Stomach (tissue), 9 donors: ENCODE results near the gene SPAG16. TPM values are rescaled to one million over a fixed set of nuclear protein-coding genes. Genes with fewer than 3 reads are reported as not detected.

Source experiments
- DNase-seq, 2 donors: peaks; one replicate each; pipeline versions ENCODE4 v3.0.0 to v3.0.0-alpha.2; 2013 to 2019
- H3K27ac ChIP-seq, 5 donors: fragments of 200-600 bp in 4 of 5; sonication (generic) in 4 of 5; one replicate each; pipeline ENCODE4 v1.5.1; 2013 to 2019; ENCODE audit warnings: mild to moderate bottlenecking in 1 of 5, moderate library complexity in 1 of 5
- H3K27me3 ChIP-seq, 3 donors: fragments of 200-600 bp; sonication (generic); one replicate each; pipeline ENCODE4 v1.5.1; 2017 to 2019; ENCODE audit warnings: mixed run types in 1 of 3
- H3K36me3 ChIP-seq, 4 donors: fragments of 200-600 bp; sonication (generic); 1 replicate in 3 of 4; 2 replicates in 1 of 4; pipeline ENCODE4 v1.5.1; 2016 to 2019
- H3K4me1 ChIP-seq, 4 donors: fragments of 200-600 bp; sonication (generic); one replicate each; pipeline ENCODE4 v1.5.1; 2016 to 2019
- H3K4me3 ChIP-seq, 4 donors: fragments of 200-600 bp; sonication (generic) in 3 of 4; one replicate each; pipeline ENCODE4 v1.5.1; 2016 to 2019; ENCODE audit warnings: mild to moderate bottlenecking in 1 of 4
- H3K9me3 ChIP-seq, 4 donors: fragments of 200-600 bp; sonication (generic); one replicate each; pipeline ENCODE4 v1.5.1; 2016 to 2019
- CTCF ChIP-seq, 7 experiments: fragments of 450-650 bp in 4 of 7; fragments of 200-600 bp in 3 of 7; sonication (generic) in 3 of 7; IDR thresholded peaks; one replicate each; pipeline ENCODE4 v1.5.1; 2016 to 2019; ENCODE audit warnings: antibody characterized with exemption in 7 of 7, control low read depth in 2 of 7, mild to moderate bottlenecking in 1 of 7
- EP300 ChIP-seq: sonication (generic); formaldehyde crosslinking; IDR thresholded peaks from one replicate; pipeline ENCODE4 v1.6.1; 2017; ENCODE audit warnings: antibody characterized with exemption
- POLR2A ChIP-seq, 4 donors: fragments of 450-650 bp; IDR thresholded peaks; one replicate each; pipeline ENCODE4 v1.6.1; 2016; ENCODE audit warnings: antibody characterized with exemption in 4 of 4, control low read depth in 2 of 4, mild to moderate bottlenecking in 1 of 4, moderate library complexity in 1 of 4
- POLR2AphosphoS5 ChIP-seq, 3 donors: sonication (generic); formaldehyde crosslinking; IDR thresholded peaks; one replicate each; pipeline ENCODE4 v1.6.1; 2016; ENCODE audit warnings: antibody characterized with exemption in 3 of 3
- WGBS, 5 donors: extraction: QIAGEN DNeasy Blood & Tissue Kit in 3 of 5; methylation state at CpG; one replicate each; pipeline versions ENCODE4 v1.1.5 to v1.1.7; 2013 to 2018; 5-methylcytosine and 5-hydroxymethylcytosine counted together
- intact Hi-C: fragments of 100-400 bp; cut with DNase I; formaldehyde crosslinking; loops from one replicate; pipeline ENCODE4 v1.15.1; 2023; ENCODE audit warnings: low total_unique reads
- polyA plus RNA-seq, 3 donors: library from polyadenylated mRNA; stranded (reverse); fragments of 200-250 nt; gene quantifications; one replicate each; pipeline ENCODE4 v1.2.3, GENCODE V29; 2013
- total RNA-seq, 5 donors: library from RNA; depleted of rRNA; stranded (reverse); fragments of >200 nt; gene quantifications; one replicate each; pipeline versions ENCODE4 v1.1.0 to v1.2.3, GENCODE V29; 2014 to 2016
- donor health status: healthy with polysubstance abuse.
- donor health status: Bipolar disorder and iron deficiency.
- donor health status: healthy.

SPAG16 gene
- total and polyA plus RNA-seq, 8 donors, result 16.0 to 137 (median 34.4) TPM

DNA sequence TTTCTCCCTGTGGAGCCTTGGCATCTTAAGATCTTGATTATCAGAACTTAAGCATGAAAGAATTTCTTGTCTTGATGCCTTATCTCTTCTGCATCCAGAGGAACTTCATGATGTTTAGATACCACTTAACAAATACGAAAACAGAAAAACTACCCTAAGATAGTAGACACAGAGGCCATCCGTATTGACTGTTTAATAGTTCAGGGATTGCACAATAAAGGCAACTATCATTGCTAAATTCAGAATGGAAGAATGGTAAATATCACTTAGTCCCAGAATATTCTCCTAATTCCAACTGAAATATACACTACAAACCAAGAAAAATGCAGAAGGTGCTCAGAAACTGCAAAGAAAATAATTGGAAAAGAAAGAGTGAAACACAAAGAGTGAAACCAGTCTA, 912.0 kb downstream of the SPAG16 start:
- DNase-seq, result no peak
- Histone ChIP-seq H3K27me3 (no peaks in the 10 kb centered on the region), H3K27ac (no peak overlapping the region), H3K9me3 (no peaks in the 10 kb centered on the region), H3K4me3 (no peak overlapping the region), H3K4me1 (no peaks in the 10 kb centered on the region), H3K36me3 (no peaks in the 10 kb centered on the region)
- TF ChIP-seq EP300 (no peak), CTCF (IDR thresholded peaks at IDR 0.05) (no peak), POLR2A (IDR thresholded peaks at IDR 0.05) (no peak), POLR2AphosphoS5 (IDR thresholded peaks at IDR 0.05) (no peak)
- WGBS, 5 donors, result 49 to 77% (median 63%) methylated on average over 2 of the region's 2 CpGs
- intact Hi-C loops, result no loop called here

- H3K36me3 ChIP-seq, result no peaks in the 10 kb centered on the region
- no peaks in the 10 kb centered on the region for H3K4me1 ChIP-seq
- no peak overlapping the region for H3K27ac ChIP-seq
- intact Hi-C loops, result no loop called here
- H3K9me3 ChIP-seq, result peaks cover 0 to 4% (median 0%) of the 10 kb centered on the region in 4 donors
- H3K4me3 ChIP-seq, result no peak overlapping the region
- no peaks in the 10 kb centered on the region for H3K27me3 ChIP-seq
- TF ChIP-seq POLR2AphosphoS5 (IDR thresholded peaks at IDR 0.05), result no peak
- TF ChIP-seq POLR2A (IDR thresholded peaks at IDR 0.05), result no peak
- TF ChIP-seq EP300, result no peak
- no peak for TF ChIP-seq CTCF (IDR thresholded peaks at IDR 0.05)
- WGBS, 5 donors, result 58 to 62% (median 61%) methylated on average over 2 of the region's 2 CpGs
- DNase-seq, result no peak
Observed at GRCh38 chr2:214201892-214202291, 917.6 kb downstream of the SPAG16 start.

DNA sequence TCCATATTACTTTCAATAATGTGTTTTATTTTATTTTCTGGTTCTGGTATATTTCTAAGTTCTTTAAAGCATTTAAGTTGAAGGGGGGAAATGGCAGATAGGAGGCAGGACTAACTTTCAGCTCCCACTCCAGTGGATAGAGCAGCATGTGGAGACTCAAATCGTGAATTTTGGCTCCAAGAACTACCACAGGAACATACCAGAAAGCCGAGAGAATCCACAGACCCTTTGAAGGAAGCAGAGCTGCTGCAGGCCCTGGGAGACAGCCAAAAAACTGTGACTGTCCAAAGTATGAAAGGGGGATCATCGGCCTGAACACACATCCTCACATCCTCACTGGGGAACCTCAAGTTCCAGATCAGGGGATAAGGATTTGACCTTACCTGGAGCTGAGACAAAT, 919.0 kb downstream of the SPAG16 start:
- no peak for TF ChIP-seq CTCF (IDR thresholded peaks at IDR 0.05)
- no peak for TF ChIP-seq POLR2A (IDR thresholded peaks at IDR 0.05)
- TF ChIP-seq POLR2AphosphoS5 (IDR thresholded peaks at IDR 0.05), result no peak
- TF ChIP-seq EP300, result no peak
- 34 to 74% (median 49%) methylated on average over 3 of the region's 3 CpGs for whole genome bisulfite sequencing, 5 donors
- intact Hi-C loops, result no loop called here

DNA sequence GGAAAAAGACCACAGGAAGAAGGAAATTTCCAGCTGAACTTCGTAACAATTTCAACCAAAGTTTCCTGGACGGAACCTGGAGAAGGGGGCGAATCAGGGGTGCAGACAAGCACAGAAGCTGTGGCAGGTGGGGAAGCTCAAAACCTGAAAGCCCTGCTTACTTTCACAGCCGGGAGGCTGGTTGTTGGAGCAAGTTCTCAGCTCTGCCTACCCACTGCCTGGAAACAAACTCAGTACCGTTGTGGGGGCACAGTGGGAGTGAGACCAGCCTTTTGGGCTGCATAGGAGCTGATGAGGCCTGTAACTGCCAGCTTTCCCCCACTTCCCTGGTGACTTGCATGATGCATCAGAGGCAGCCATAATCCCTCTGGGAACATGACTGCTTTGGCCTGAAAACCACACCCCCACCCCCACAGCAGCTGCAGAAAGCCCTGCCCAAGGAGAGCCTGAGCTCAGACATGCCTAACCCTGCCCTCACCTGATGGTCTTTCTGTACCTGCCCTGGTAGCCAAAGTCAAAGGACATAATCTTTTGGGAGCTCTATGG, 919.6 kb downstream of the SPAG16 start:
- TF ChIP-seq POLR2AphosphoS5 (IDR thresholded peaks at IDR 0.05), result no peak
- TF ChIP-seq EP300, result no peak
- no peak for TF ChIP-seq POLR2A (IDR thresholded peaks at IDR 0.05)
- no peak for TF ChIP-seq CTCF (IDR thresholded peaks at IDR 0.05)
- no peaks in the 10 kb centered on the region for H3K27me3 ChIP-seq
- no peak overlapping the region for H3K4me3 ChIP-seq
- DNase-seq, result peak in 1 of 2 donors; percentile 2
- no peaks in the 10 kb centered on the region for H3K4me1 ChIP-seq
- no peaks in the 10 kb centered on the region for H3K36me3 ChIP-seq
- intact Hi-C loops, result no loop called here
- peaks cover 0 to 4% (median 0%) of the 10 kb centered on the region in 4 donors for H3K9me3 ChIP-seq
- no peak overlapping the region for H3K27ac ChIP-seq
- 66 to 75% (median 72%) methylated on average over 4 to 5 of the region's 5 CpGs for WGBS, 5 donors

More for the DNA sequence above, 919.0 kb downstream of the SPAG16 start:
- DNase-seq, result peak in 1 of 2 donors; percentile 47
- Histone ChIP-seq H3K4me3 (no peak overlapping the region), H3K36me3 (no peaks in the 10 kb centered on the region), H3K27me3 (no peaks in the 10 kb centered on the region), H3K9me3 (peaks cover 0 to 4% (median 0%) of the 10 kb centered on the region in 4 donors), H3K27ac (no peak overlapping the region), H3K4me1 (no peaks in the 10 kb centered on the region)
